GM18502 (cell line): ENCODE data around the gene PRKCB.
"Not testable (repeated sequence)": the region's sequence is repeated elsewhere in the genome, so short reads cannot be mapped to it uniquely, and the experiment has no call there.

Source experiments
- ATAC-seq: cut with Tn5 transposase; IDR thresholded peaks from one replicate; pipeline ENCODE4 v1.9.1; 2021; ENCODE audit warnings: mild to moderate bottlenecking; ENCODE audit not compliant: unreplicated experiment, poor library complexity

The PRKCB gene

DNA sequence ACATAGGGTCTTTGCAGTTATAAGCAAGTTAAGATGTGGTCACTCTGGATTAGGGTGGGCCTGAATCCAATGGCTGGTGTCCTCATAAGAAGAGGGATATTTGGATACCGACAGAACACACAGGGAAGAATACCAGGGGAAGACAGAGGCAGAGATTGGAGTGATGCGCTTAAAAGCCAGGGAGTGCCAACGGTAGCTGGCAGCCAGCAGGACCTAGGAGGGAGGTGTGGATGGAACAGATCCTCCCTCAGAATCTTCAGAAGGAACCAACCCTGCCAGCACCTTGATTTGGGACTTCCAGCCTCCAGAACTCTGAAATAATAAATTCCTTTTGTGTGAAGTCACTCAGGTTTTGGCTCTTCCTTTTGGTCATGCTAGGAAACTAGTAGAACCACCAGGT, 310.1 kb downstream of the PRKCB start:
- ATAC-seq: no peak

DNA sequence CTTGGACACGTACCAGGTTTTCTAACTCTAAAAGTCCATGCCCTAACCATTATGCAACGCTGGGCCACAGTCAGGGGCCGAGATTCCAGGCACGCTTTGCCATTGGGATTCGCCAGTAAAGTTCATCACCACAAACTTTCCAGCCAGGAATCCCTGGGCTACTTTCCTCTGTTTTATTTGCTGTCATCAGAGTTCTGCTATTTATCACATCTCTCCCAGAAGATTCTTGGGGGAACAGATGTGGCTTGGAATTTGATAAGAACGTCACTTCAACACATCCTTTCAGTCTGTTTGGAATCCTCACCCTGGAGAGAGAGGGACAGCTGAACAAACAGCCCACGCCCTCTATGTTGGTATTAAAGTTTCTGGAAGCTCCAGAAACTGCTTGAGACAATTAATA, 310.7 kb downstream of the PRKCB start:
- no peak for ATAC-seq

DNA sequence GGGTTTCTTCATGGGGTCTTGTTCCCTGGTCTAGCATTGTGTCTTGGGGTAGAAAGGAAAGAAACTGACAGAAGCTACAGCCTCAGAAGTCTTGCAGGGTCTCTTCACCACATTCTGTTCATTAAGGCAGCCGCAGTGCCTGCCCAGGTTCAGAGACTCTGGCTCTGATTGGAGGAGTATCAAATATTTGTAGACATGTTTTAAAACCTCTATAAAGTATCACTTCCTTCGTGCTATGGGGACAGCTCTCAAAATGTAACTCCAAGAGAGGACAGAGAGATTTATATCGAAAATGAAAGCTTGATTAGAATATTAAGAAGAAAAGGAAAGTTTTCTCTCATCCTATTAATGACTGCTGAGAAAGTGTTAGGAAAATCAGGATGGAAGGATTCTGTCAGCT, 313.3 kb downstream of the PRKCB start:
- no peak for ATAC-seq

DNA sequence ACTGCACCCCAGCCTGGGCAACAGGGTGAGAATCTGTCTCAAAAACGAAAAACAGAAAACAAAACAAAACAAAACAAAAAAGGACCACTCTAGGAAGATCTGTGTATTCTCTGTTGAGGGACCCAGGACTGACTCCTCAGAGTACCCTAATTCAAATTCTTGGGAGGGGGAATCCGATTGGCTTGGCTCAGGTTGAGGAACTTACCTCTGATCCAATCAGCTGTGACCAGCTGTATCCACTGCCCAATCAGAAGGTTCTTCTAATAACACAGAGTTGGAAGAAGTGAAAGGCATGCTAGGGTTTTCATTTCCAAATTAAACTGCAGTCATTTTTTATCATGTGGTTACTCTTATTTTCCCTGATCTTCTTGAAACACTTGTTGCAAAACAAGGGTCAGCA, 314.5 kb downstream of the PRKCB start:
- no peak for ATAC-seq

DNA sequence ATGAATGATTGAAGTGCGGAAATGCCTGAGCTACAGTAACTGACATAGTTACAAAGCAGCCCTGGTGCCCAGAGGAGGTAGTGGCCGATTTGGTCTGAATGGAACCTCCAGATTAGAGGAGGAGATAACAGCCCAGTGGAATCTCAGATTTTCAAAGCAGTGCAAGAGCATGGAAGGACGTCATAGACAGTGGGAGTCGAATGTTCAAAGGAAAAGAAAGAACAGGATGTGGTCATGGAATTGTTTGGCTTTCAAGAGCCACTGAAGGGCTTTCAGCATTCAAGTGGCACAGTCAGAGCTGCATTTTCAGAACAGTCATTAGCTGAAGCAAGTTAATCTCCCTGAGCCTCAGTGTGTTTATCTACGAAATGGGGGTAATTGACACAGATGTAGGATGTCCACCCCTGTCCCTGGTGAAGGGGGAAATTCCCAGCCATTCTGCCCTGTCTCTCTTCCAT, 315.7 kb downstream of the PRKCB start:
- no peak for ATAC-seq

- not testable (repeated sequence) for ATAC-seq
Measured at GRCh38 chr16:24152048-24152447, 316.3 kb downstream of the PRKCB start.

DNA sequence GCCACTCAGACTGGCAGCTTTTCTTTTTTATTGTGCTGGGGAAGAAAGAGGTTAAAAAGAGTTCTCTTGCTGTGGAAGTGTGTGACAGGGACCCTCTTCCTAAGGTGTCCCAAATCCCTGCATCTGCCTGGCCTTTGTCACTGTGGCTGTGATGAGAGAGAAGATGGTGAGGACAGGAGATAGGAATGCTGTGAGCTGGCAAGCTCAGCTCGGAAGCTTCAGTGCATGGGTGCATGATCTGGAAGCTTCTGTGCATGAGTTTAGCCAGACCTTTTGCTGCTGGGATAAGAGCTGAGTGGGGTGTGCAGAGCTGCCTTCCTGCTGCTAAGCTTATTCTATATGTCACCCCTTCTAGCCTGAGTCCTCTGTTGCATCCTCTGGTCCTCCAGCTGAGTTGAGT, 317.0 kb downstream of the PRKCB start:
- no peak for ATAC-seq

DNA sequence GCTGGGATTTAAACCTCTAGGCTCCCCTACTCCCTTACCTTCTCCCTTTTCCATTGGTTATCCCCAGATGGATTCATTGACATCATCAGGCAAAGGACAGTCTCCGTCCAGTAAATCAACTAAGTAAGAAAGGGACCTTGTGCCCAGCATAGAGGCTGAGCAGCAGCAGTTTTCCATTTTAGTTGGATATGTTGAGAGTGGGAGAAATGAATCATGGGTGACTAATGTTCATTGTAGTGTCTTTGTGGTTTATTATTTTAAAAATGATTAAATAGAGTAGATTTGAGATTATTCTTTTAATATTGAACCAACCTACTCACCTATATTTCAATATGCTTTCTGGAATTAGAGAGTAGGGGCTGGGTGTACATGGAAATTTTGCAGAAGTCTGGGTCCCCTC, 321.0 kb downstream of the PRKCB start:
- ATAC-seq: no peak

DNA sequence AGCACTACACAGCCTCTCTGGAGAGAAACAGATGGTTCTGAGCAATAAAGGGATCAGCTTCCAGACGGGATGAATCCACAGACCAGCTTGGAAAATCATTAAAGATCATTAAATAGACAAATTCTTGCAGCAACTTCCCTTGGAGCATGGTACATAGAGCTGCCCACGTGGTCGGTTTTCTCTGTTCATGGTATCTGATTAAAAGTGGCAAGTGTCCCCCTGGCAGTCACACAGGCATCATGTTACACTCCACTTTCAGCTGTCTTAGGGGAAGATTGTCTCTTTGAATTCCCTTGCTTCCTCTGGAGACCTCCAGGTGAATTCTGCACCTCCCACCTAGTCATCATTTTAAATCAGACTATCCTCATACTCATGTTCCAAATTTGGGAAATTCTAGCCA, 328.2 kb downstream of the PRKCB start:
- no peak for ATAC-seq

DNA sequence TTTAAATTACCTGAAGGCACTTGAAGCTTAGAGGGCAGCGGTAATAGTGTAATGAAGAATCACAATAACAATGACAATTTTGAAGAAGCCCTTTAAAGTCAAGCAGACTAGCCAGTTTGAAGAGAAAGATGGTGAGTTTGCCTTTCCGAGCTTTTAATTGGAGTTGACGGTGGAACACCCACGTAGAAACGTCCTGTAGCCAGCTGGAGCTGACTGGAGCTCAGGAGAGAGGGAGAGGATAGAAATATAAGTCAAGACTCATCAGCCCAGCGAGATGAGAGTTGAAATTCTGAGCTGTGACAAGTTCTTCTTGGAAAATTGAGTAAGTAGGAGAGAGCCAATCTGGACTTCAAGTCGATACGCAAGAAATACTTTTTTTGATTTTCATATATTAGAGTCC, 328.6 kb downstream of the PRKCB start:
- ATAC-seq: no peak

- ATAC-seq: no peak
Measured at GRCh38 chr16:24165273-24165672, 329.5 kb downstream of the PRKCB start.

- no peak for ATAC-seq
Measured at GRCh38 chr16:24166661-24167528, 331.1 kb downstream of the PRKCB start.

DNA sequence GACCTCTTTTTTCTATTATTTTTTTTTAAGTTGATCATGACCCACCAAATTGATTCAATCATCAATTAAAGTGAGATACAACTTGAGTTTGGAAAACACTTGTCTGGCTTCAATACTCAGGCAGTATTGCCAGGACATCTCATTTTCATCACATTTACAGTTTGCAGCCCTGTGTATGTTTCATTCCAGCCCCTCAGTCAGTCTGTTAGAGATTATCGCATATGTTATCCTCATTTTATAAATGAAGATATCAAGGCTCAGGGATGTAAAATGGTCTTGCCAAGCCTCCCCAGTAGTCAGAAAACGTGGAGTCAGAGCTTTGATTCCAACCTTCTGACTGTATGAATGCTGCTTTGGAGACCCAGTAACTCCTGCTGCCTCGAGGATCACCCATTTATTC, 333.1 kb downstream of the PRKCB start:
- ATAC-seq: no peak

GRCh38 chr16:24170407-24170806, 334.6 kb downstream of the PRKCB start:
- no peak for ATAC-seq

DNA sequence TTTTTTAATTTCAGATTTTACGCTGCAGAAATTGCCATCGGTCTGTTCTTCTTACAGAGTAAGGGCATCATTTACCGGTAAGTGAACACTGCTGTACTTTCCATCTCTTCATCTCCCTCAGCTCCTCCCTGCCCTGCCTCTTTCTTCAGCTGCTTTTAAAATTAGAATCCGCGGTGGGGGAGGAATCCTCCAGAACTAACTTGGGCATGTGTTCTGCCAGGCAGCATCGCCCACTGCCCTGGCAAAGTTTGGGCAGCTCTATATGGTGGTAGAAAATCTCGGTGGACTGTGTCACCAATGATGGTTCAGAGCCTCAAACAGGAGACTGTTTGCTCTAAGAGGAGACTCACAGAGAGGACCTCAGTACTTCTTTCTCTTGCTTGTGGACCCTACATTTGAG, 338.7 kb downstream of the PRKCB start:
- no peak for ATAC-seq

- no peak for ATAC-seq
Measured at GRCh38 chr16:24174957-24175356, 339.2 kb downstream of the PRKCB start.

GRCh38 chr16:24178496-24178895, 342.7 kb downstream of the PRKCB start:
- ATAC-seq: no peak

GRCh38 chr16:24180451-24180850, 344.7 kb downstream of the PRKCB start:
- no peak for ATAC-seq

DNA sequence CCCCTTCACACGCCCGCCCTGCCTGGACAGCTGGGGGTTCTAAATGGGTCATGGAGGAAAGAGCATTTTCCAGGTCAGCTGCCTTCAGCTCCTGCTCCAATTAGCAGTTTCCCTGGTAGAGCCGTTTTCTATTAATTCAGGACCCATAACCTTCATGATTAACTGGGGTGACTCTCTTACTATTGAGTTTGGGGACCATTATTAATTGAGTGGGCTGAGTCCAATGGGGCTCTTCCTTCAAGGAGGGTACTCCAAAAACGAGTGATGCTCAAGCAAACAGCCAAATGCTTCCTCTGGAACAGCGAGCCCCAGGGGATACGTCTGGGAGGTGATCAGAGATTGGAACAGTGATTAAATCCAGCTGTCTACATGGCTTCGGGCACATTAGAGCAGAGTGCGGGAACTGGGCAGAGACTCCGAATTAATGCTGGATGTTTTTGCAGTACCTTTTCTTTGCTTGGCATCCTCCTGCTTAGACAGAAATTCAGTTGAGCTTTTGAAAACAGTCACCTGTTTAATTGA, 352.3 kb downstream of the PRKCB start:
- no peak for ATAC-seq

DNA sequence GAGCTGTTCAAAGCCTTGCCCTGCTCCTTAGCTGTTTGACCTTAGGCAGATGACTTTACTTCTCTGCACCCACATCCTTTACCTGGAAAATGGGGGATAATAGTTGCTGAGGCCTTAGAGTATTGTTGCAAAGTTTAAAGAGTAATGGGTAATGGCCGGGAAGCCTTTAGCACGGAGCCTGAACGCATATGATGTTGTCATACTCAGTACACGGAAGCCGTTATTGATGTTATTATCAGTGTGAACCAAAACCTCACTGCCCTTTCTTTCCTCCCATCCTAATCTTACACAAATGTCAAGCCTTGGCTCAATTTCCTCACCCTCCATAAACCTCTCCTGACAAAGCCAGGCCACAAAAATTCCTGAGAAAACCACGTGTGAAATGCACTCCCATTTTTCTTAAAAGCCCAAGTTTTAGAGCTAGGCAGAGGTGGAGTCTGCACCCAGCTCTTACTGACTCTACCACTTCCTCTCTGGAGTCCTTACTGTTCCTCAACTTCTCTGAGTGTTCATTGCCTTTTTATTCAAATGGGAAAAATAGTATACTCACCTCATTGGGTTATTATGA, 353.1 kb downstream of the PRKCB start:
- no peak for ATAC-seq

- no peak for ATAC-seq
Measured at GRCh38 chr16:24189941-24190340, 354.2 kb downstream of the PRKCB start.
